SK-N-SH (cell line): ENCODE data around the gene POFUT2. TPM values are rescaled to one million over a fixed set of nuclear protein-coding genes. Genes with fewer than 3 reads are reported as not detected.

Experiments
- CTCF ChIA-PET: fragments of 300-600, 350-600 bp; formaldehyde crosslinking; extraction: SDS; loops from one replicate; lab custom pipeline; 2021; lab: Yijun Ruan, JAX
- POLR2A ChIA-PET: fragments of 350-600 bp; sonication (Branson Sonifier 250); formaldehyde crosslinking; extraction: SDS; loops from one replicate; lab custom pipeline; 2020; ENCODE audit warnings: antibody characterized with exemption, inconsistent platforms; lab: Yijun Ruan, JAX
- DNase-seq: peaks from one replicate; pipeline ENCODE4 v3.0.0; 2012
- H2AFZ ChIP-seq: fragments of 200-600 bp; sonication (generic); 2 replicates; pipeline ENCODE4 v1.8.1; 2016; ENCODE audit warnings: antibody characterized with exemption, mild to moderate bottlenecking, low read depth
- H3F3A ChIP-seq: fragments of 200-600 bp; sonication (generic); replicated peaks from 2 replicates; pipeline ENCODE3; 2016; ENCODE audit warnings: antibody characterized with exemption, mild to moderate bottlenecking; ENCODE audit not compliant: insufficient read depth
- H3K27ac ChIP-seq, 2 experiments: fragments of 200-500 bp in 1 of 2; fragments of 200-600 bp in 1 of 2; sonication (Bioruptor generic) in 1 of 2; sonication (generic), shearing (Covaris generic) in 1 of 2; 2 replicates each; pipeline versions ENCODE4 v1.5.1 to v1.6.1; 2014 to 2016; ENCODE audit warnings: low read depth in 2 of 2, inconsistent platforms in 1 of 2, low read length in 1 of 2, mild to moderate bottlenecking in 1 of 2, mixed read lengths in 1 of 2
- H3K27me3 ChIP-seq: fragments of 200-600 bp; sonication (generic), shearing (Covaris generic); 2 replicates; pipeline ENCODE4 v1.6.1; 2016; ENCODE audit warnings: mixed run types; ENCODE audit not compliant: insufficient read depth
- H3K36me3 ChIP-seq, 2 experiments: fragments of 200-500 bp in 1 of 2; fragments of 200-600 bp in 1 of 2; sonication (Bioruptor generic) in 1 of 2; sonication (generic) in 1 of 2; replicated peaks in 1 of 2; 2 replicates each; pipeline versions ENCODE3 to v1.5.1; 2014 to 2016; ENCODE audit warnings: low read length in 1 of 2, mild to moderate bottlenecking in 1 of 2; ENCODE audit not compliant: insufficient read depth in 2 of 2, control insufficient read depth in 1 of 2
- H3K4me1 ChIP-seq, 2 experiments: fragments of 200-500 bp in 1 of 2; fragments of 200-600 bp in 1 of 2; sonication (Bioruptor generic) in 1 of 2; sonication (generic), shearing (Covaris generic) in 1 of 2; 2 replicates each; pipeline versions ENCODE4 v1.5.1 to v1.6.1; 2014 to 2016; ENCODE audit warnings: low read depth in 1 of 2, low read length in 1 of 2, mixed run types in 1 of 2; ENCODE audit not compliant: insufficient read depth in 2 of 2, control insufficient read depth in 1 of 2
- H3K4me2 ChIP-seq: fragments of 200-600 bp; sonication (generic), shearing (Covaris generic); 2 replicates; pipeline ENCODE4 v1.6.1; 2017; ENCODE audit warnings: mixed run types
- H3K4me3 ChIP-seq, 2 experiments: fragments of 200-500 bp in 1 of 2; fragments of 200-600 bp in 1 of 2; sonication (Bioruptor generic) in 1 of 2; sonication (generic), shearing (Covaris generic) in 1 of 2; 2 replicates each; pipeline versions ENCODE4 v1.5.1 to v1.8.1; 2014 to 2016; ENCODE audit warnings: low read depth in 2 of 2, inconsistent platforms in 1 of 2, low read length in 1 of 2, mild to moderate bottlenecking in 1 of 2, mixed read lengths in 1 of 2, moderate library complexity in 1 of 2
- H3K79me2 ChIP-seq: fragments of 200-600 bp; sonication (generic); 2 replicates; pipeline ENCODE4 v1.8.1; 2017; ENCODE audit warnings: mild to moderate bottlenecking; ENCODE audit not compliant: insufficient read depth
- H3K9ac ChIP-seq: fragments of 200-600 bp; sonication (generic); 2 replicates; pipeline ENCODE4 v1.6.1; 2017; ENCODE audit warnings: mixed run types
- H3K9me2 ChIP-seq: fragments of 200-600 bp; sonication (generic); 2 replicates; pipeline ENCODE4 v1.6.1; 2017; ENCODE audit warnings: mixed run types
- H3K9me3 ChIP-seq: fragments of 200-600 bp; sonication (generic); 2 replicates; pipeline ENCODE4 v1.6.1; 2017; ENCODE audit warnings: mixed run types, mild to moderate bottlenecking, moderate library complexity
- H4K20me1 ChIP-seq: fragments of 200-600 bp; sonication (generic); 2 replicates; pipeline ENCODE4 v1.6.1; 2017; ENCODE audit warnings: mild to moderate bottlenecking, mixed run types; ENCODE audit not compliant: insufficient read depth
- EP300 ChIP-seq, 2 experiments: IDR thresholded peaks; 2 replicates each; pipeline versions ENCODE4 v1.4.0 to v1.6.1; 2012; ENCODE audit warnings: borderline replicate concordance in 1 of 2, low read depth in 1 of 2, low read length in 1 of 2
- EZH2phosphoT487 ChIP-seq: fragments of 200-600 bp; sonication (generic); IDR thresholded peaks from 2 replicates; pipeline ENCODE4 v1.6.1; 2017; ENCODE audit warnings: low read depth, mixed run types, mild to moderate bottlenecking, antibody characterized with exemption, moderate library complexity, borderline replicate concordance
- FOXJ3 ChIP-seq: sonication (generic); formaldehyde crosslinking; IDR thresholded peaks from 2 replicates; pipeline ENCODE4 v1.5.1; 2020; ENCODE audit warnings: mild to moderate bottlenecking, missing genetic modification reagents
- FOXM1 ChIP-seq: IDR thresholded peaks from 2 replicates; pipeline ENCODE4 v1.4.0; 2012; ENCODE audit warnings: low read depth, mild to moderate bottlenecking
- GATA2 ChIP-seq: sonication (generic); formaldehyde crosslinking; IDR thresholded peaks from 2 replicates; pipeline ENCODE4 v1.5.0; 2020; ENCODE audit warnings: mild to moderate bottlenecking, missing genetic modification reagents
- MEF2A ChIP-seq: IDR thresholded peaks from 2 replicates; pipeline ENCODE4 v1.4.0; 2012; ENCODE audit warnings: low read depth, borderline replicate concordance
- MXI1 ChIP-seq: IDR thresholded peaks from 2 replicates; pipeline ENCODE4 v1.6.1; 2012; ENCODE audit warnings: mild to moderate bottlenecking, low read depth, low read length, improper control_type of control experiment
- NRF1 ChIP-seq: IDR thresholded peaks from 2 replicates; pipeline ENCODE4 v1.6.1; 2012; ENCODE audit warnings: low read depth, mild to moderate bottlenecking, low read length
- PBX3 ChIP-seq: IDR thresholded peaks from 2 replicates; pipeline ENCODE4; 2012
- POLR2AphosphoS5 ChIP-seq: IDR thresholded peaks from 2 replicates; pipeline ENCODE4 v1.6.1; 2012; ENCODE audit warnings: low read depth, low read length
- RAD21 ChIP-seq: IDR thresholded peaks from 2 replicates; pipeline ENCODE4 v1.6.1; 2012; ENCODE audit warnings: mild to moderate bottlenecking, low read length
- RCOR1 ChIP-seq: fragments of 150-350 bp; IDR thresholded peaks from 2 replicates; pipeline ENCODE4 v1.6.1; 2017; ENCODE audit warnings: antibody characterized with exemption, low read length
- REST ChIP-seq: IDR thresholded peaks from 2 replicates; pipeline ENCODE4 v1.6.1; 2012; ENCODE audit warnings: mild to moderate bottlenecking, low read depth, low read length, moderate library complexity
- RXRA ChIP-seq: IDR thresholded peaks from 2 replicates; pipeline ENCODE4 v1.4.0; 2012; ENCODE audit warnings: low read depth, mild to moderate bottlenecking, borderline replicate concordance
- USF1 ChIP-seq: IDR thresholded peaks from 2 replicates; pipeline ENCODE4 v1.4.0; 2012; ENCODE audit warnings: low read depth, borderline replicate concordance
- USF2 ChIP-seq: fragments of 150-350 bp; IDR thresholded peaks from 2 replicates; pipeline ENCODE4 v1.6.1; 2017; ENCODE audit warnings: antibody characterized with exemption, low read length, low read depth, borderline replicate concordance
- ZBTB33 ChIP-seq: IDR thresholded peaks from 2 replicates; pipeline ENCODE4 v1.4.0; 2012; ENCODE audit warnings: low read depth, borderline replicate concordance
- WGBS: methylation state at CpG from one replicate; pipeline ENCODE4 v1.1.6; 2017; ENCODE audit warnings: low lambda C conversion rate; 5-methylcytosine and 5-hydroxymethylcytosine counted together
- polyA plus RNA-seq, 3 experiments: library from polyadenylated mRNA; depleted of rRNA; stranded (reverse); fragments of >200 nt; gene quantifications; 2 replicates each; pipeline ENCODE4 v1.2.3, GENCODE V29; 2012

Gene POFUT2
- polyA plus RNA-seq, 1 of the 3 experiments (the other 2 are of a cell fraction) = 53.3 TPM

GRCh38 chr21:45327441-45328197 is 39.9 kb upstream of the POFUT2 start:
- H3K9ac ChIP-seq = no peak overlapping the region
- H3K27ac ChIP-seq = no peak overlapping the region
- H3K9me2 ChIP-seq = no peaks in the 10 kb centered on the region
- no peaks in the 10 kb centered on the region for H3K9me3 ChIP-seq
- H3F3A ChIP-seq = peaks cover 7% of the 10 kb centered on the region
- ChIA-PET POLR2A (no interaction called here), CTCF (interaction anchor here (1.0 to 1.4 kb wide), 2 partner anchors 19 to 190 kb away, joined by 3 to 5 read pairs; no protein-coding TSS in a partner anchor)
- no peaks in the 10 kb centered on the region for H4K20me1 ChIP-seq
- WGBS = 95% methylated on average over 16 of the region's 23 CpGs
- no peak overlapping the region for H3K4me2 ChIP-seq
- no peaks in the 10 kb centered on the region for H3K79me2 ChIP-seq
- no peak overlapping the region for H2AFZ ChIP-seq
- no peaks in the 10 kb centered on the region for H3K36me3 ChIP-seq
- TF ChIP-seq RXRA (no peak), GATA2 (CRISPR knock-in tag) (no peak), EZH2phosphoT487 (no peak), RCOR1 (no peak), MEF2A (no peak), NRF1 (no peak), RAD21 (no peak)
- no peak overlapping the region for H3K4me3 ChIP-seq
- H3K4me1 ChIP-seq = peaks cover 21 to 23% of the 10 kb centered on the region in 2 experiments; a peak in 3 of 4 replicates
- no peaks in the 10 kb centered on the region for H3K27me3 ChIP-seq
- DNase-seq = no peak

- H2AFZ ChIP-seq = no peak overlapping the region
- no peaks in the 10 kb centered on the region for H4K20me1 ChIP-seq
- H3K9me2 ChIP-seq = no peaks in the 10 kb centered on the region
- H3F3A ChIP-seq = peaks cover 7% of the 10 kb centered on the region
- ChIA-PET POLR2A (no interaction called here), CTCF (interaction anchor here (1.0 to 1.4 kb wide), 3 partner anchors 18 to 113 kb away, joined by 3 to 5 read pairs (median 4); no protein-coding TSS in a partner anchor)
- H3K27me3 ChIP-seq = no peaks in the 10 kb centered on the region
- no peak overlapping the region for H3K9ac ChIP-seq
- 91% methylated on average over 8 of the region's 8 CpGs for WGBS
- no peak overlapping the region for H3K4me2 ChIP-seq
- DNase-seq = no peak
- H3K9me3 ChIP-seq = no peaks in the 10 kb centered on the region
- H3K27ac ChIP-seq = no peak overlapping the region
- H3K4me1 ChIP-seq = peaks cover 21 to 23% of the 10 kb centered on the region in 2 experiments; a peak in 3 of 4 replicates
- H3K36me3 ChIP-seq = no peaks in the 10 kb centered on the region
- no peaks in the 10 kb centered on the region for H3K79me2 ChIP-seq
- H3K4me3 ChIP-seq = no peak overlapping the region
- TF ChIP-seq EP300 (IDR thresholded peaks at IDR 0.05; ENCODE audit: borderline replicate concordance in 1 of 2, low read depth in 1 of 2, low read length in 1 of 2) = no peak
- TF ChIP-seq FOXJ3 (CRISPR knock-in tag) = no peak
- TF ChIP-seq USF1 = no peak
- no peak for TF ChIP-seq PBX3
- no peak for TF ChIP-seq RXRA
- TF ChIP-seq RCOR1 = no peak
- no peak for TF ChIP-seq ZBTB33
- TF ChIP-seq REST = no peak
- no peak for TF ChIP-seq MXI1
- no peak for TF ChIP-seq POLR2AphosphoS5
- no peak for TF ChIP-seq FOXM1
- TF ChIP-seq USF2 = no peak
Measured at GRCh38 chr21:45326891-45327440, 39.3 kb upstream of the POFUT2 start.
